Measurements from ENCODE around the gene PDGFB.

DNA sequence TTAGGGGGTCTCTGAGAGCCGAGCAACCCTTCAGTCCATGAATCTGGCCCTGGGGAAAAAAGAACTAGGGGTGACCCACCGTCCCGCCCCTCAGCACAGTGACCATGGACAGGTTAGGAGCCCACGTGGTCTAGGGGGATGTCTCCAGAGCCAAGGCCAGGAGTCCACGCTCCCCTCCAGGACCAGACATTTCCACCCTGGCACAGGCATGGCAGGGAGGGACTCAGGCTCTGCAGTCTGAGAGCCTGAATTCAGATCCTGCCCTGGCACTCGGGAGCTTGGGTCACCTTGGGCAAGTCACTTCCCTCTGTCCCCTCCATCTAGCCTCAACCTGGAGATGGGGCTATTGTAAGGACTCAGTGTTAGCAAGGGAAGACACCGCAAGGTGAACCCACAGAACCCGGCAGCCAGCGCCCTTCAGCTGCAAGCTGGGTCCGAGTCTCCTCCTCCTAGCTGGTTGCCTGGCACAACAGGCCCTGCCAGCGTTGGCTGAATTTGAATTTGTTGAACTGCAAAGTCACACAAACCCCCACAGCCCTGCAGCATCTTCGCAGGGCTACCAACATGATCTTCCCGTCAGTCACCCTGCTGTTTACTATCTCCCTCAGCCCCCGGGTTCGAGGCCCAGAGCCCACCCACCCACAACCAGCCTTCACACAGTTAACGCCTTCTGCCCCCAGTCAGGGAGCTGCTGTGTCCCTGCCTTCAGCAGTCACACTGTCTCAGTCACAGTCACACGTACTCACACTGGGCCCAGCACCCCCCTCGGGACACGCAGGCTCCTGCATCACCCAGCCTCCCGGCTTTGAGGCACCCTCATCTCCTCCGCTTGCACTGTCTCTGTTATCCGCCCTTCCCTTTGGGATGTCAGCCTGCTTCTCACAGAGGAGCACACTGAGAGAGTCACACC, 603 bp upstream of the PDGFB start:
- TF ChIP-seq, protein P1, sequence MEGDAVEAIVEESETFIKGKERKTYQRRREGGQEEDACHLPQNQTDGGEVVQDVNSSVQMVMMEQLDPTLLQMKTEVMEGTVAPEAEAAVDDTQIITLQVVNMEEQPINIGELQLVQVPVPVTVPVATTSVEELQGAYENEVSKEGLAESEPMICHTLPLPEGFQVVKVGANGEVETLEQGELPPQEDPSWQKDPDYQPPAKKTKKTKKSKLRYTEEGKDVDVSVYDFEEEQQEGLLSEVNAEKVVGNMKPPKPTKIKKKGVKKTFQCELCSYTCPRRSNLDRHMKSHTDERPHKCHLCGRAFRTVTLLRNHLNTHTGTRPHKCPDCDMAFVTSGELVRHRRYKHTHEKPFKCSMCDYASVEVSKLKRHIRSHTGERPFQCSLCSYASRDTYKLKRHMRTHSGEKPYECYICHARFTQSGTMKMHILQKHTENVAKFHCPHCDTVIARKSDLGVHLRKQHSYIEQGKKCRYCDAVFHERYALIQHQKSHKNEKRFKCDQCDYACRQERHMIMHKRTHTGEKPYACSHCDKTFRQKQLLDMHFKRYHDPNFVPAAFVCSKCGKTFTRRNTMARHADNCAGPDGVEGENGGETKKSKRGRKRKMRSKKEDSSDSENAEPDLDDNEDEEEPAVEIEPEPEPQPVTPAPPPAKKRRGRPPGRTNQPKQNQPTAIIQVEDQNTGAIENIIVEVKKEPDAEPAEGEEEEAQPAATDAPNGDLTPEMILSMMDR (IDR thresholded peaks at IDR 0.05 in 4 of 5, conservative IDR thresholded peaks at IDR 0.05 in 1 of 5): no peak
- TF ChIP-seq POLR2A (IDR thresholded peaks at IDR 0.05): peak in 1 of 2 donors; percentile 13
